Measurements from ENCODE around the gene LILRA2.
"Not testable (repeated sequence)": the region's sequence is repeated elsewhere in the genome, so short reads cannot be mapped to it uniquely, and the experiment has no call there.

The LILRA2 gene

GRCh38 chr19:54573330-54573872, at the start of gene LILRA2:
TSS of gene LILRA2 (plus strand) at chr19:54573790. CDS start at chr19:54573879, 89 bp downstream.
- no peak for DNase-seq (ENCODE audit: low spot score)

GRCh38 chr19:54525636-54526035, 48.0 kb upstream of the LILRA2 start:
- no peak for DNase-seq (ENCODE audit: low spot score)

GRCh38 chr19:54526972-54527371, 46.6 kb upstream of the LILRA2 start:
- DNase-seq (ENCODE audit: low spot score) = no peak

GRCh38 chr19:54530866-54531265, 42.7 kb upstream of the LILRA2 start:
- no peak for DNase-seq (ENCODE audit: low spot score)

GRCh38 chr19:54532528-54532927, 41.1 kb upstream of the LILRA2 start:
- no peak for DNase-seq (ENCODE audit: low spot score)

DNA sequence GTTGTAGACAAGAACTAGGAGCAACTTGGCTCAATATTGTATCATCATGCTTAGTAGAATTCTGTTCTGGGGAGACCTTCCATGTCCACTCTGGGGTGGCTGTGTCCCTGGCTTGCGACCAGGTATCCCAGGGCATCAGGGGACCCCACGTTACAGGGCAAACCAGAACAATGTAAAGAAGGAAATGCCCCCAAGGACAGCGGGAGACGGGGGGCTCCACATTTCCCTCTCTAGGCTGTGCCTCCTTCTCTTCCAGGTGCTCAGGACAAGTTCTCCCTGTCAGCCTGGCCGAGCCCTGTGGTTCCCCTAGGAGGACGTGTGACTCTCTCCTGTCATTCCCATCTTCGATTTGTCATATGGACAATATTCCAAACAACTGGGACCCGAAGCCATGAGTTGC, 40.1 kb upstream of the LILRA2 start:
- DNase-seq (ENCODE audit: low spot score) = no peak

- no peak for DNase-seq (ENCODE audit: low spot score)
These were observed 39.4 kb upstream of the LILRA2 start for GRCh38 chr19:54534156-54534555.

DNA sequence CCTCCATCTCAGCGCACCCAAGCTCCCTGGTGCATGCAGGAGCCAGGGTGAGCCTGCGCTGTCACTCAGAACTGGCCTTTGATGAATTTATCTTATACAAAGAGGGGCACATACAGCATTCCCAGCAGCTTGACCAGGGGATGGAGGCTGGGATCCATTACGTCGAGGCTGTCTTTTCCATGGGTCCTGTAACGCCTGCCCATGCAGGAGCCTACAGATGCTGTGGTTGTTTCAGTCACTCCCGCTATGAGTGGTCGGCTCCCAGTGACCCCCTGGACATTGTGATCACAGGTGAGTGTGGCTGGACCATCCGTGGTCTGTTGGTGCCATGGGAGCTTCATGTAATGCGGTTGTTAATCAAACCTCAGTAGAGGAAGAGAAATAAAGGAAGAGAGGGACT, 38.0 kb upstream of the LILRA2 start:
- DNase-seq (ENCODE audit: low spot score) = no peak

GRCh38 chr19:54536956-54537355, 36.6 kb upstream of the LILRA2 start:
- DNase-seq (ENCODE audit: low spot score) = no peak

- DNase-seq (ENCODE audit: low spot score) = no peak
These were observed 31.9 kb upstream of the LILRA2 start for GRCh38 chr19:54541712-54542111.

DNA sequence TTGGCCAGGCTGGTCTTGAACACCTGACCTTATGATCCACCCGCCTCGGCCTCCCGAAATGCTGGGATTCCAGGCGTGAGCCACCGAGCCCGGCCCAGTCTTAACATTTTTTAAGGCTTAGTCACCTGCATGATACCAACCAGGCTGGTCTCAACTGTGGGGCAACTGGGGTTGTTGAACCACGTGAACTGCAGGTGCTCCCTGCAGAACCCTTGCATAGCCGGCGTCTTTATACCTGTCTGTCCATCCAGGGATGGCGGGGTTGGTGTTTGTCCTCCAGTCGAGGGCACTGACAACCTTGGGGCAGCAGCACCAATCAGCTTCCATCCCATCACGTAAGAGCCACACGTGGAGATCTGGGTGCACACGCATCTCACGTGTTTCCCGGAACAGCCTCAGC, 24.8 kb upstream of the LILRA2 start:
- DNase-seq (ENCODE audit: low spot score) = no peak

GRCh38 chr19:54549224-54549623, 24.4 kb upstream of the LILRA2 start:
- no peak for DNase-seq (ENCODE audit: low spot score)

DNA sequence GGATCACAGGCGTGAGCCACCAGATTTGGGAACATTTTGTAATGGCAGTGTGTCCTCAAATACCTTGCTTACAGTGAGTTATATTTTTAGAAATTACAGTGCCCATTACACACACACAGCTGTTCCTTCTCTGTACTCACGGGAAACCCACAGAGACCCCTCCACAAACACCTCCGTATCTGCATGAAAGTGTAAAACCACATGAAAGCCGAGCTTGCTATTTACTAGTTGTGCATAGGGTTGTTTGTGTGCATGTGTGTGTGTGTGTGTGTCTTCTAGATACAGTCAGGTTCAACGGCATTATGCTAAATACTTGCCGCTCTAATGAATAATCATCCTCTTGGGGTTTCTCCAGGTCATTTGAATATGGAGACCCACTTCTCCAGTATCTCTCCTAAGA, 22.3 kb upstream of the LILRA2 start:
- DNase-seq (ENCODE audit: low spot score) = no peak

GRCh38 chr19:54551950-54552912, 21.4 kb upstream of the LILRA2 start:
- DNase-seq (ENCODE audit: low spot score) = no peak

GRCh38 chr19:54552913-54553310, 20.7 kb upstream of the LILRA2 start:
- DNase-seq (ENCODE audit: low spot score) = no peak

DNA sequence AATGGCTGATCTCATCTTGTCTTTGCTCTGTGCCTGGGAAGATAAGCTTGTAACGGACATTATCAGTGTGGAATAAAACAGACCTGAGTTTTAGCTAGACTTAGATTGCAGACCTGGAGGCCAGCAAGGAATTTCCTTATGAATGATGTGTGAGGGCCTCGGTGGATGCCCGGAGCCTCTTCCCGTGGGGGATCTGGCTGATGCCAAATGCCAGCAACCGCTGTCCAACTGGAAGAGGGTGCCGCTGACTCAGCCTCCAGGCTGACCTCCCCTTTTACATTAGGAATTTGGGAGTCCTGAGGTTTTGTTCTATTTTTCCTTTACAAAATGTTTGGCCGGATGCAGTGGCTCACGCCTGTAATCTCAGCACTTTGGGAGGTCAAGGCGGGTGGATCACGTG, 19.6 kb upstream of the LILRA2 start:
- no peak for DNase-seq (ENCODE audit: low spot score)

DNA sequence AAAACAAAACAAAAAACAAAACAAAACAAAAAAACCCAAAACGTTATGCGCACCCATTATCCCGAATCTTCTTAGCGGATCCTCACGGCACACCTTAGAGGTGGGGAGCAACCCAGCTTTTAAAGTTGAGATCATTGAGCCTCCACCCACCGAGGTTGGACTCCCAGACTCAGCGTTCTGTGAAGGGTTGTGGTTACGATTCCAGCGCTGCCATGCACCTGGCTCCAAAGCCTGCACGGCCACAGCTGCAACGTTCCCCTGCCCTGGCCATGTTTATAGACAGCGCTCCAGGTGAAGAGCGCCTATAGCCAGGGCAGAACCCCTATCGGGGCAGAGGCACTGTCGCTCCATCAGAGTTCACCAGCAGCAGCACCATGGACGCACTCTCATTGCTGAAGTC, 18.7 kb upstream of the LILRA2 start:
- DNase-seq (ENCODE audit: low spot score) = no peak

DNA sequence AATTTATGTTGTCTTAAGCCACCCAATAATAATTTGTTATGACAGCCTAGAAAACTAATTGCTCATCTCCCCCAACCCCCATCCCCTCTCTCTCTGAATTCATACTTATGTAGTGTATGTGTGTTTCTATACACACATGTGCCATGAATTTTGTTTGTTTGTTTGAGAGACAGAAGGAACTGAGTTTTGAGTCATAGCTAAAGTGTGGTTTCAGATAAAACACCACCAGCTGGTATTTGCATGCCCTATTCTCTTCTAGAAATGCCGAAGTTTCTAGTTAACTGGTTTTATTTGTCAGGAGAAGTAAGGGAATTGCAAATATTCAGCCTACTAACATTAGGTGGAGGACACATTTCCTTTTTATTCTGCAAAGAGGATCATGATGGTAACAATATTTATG, 17.4 kb upstream of the LILRA2 start:
- DNase-seq (ENCODE audit: low spot score) = no peak

GRCh38 chr19:54558339-54558738, 15.3 kb upstream of the LILRA2 start:
- DNase-seq (ENCODE audit: low spot score) = no peak

DNA sequence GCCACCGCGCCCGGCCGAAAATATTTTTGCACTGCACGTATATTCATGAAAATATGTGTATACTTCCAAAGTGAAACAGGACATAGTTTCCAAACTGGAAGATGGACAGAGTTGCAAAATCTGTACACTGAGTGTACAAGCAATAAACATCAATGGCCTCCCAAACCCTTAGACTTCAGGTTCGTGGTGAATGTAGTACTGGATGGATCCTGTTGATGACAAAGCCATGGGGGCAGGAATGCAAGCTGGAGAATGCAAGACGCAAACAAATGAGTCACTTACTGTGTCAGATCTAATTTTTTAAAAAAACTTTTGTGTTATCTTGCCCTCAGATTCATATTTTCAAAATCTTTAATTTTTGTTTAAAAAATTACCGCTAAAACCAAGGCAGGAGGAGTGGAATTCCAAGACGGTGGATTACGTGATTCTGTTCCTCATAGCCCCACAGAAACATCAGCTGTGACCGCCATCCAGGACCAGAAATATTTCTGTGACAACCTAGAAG, 12.7 kb upstream of the LILRA2 start:
- no peak for DNase-seq (ENCODE audit: low spot score)

DNA sequence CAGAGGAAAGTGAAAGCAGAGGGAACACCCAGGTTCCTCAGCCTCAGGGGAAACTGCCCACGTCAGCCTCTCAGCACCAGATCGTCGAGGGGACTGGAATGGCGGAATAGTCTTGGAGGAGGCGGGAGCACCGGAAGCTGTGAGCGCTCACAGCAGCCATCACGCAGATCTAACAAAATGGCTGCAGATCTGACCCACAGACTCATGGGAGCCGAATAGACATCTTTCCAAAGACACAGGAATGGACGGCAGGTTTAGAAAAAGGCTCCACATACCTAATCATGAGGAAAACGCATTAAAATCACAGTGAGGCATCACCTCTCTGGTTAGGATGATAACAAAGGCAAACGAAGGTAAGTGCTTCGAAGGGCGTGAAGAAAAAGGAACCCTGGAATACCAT, 11.8 kb upstream of the LILRA2 start:
- DNase-seq (ENCODE audit: low spot score) = peak; percentile 8

- DNase-seq (ENCODE audit: low spot score) = not testable (repeated sequence)
These were observed 10.4 kb upstream of the LILRA2 start for GRCh38 chr19:54563206-54563605.

- no peak for DNase-seq (ENCODE audit: low spot score)
These were observed 3.3 kb upstream of the LILRA2 start for GRCh38 chr19:54570316-54570715.
